Fibroblast of lung (primary cell): Measurements from ENCODE around the gene CAP1.

Experiments used
- EZH2 ChIP-seq: IDR thresholded peaks from 2 replicates; pipeline ENCODE4 v1.5.1; 2012; ENCODE audit warnings: low read length, control low read depth, mild to moderate bottlenecking; ENCODE audit errors: missing control alignments
- TF ChIP-seq, protein P1 (sequence below), 2 donors: IDR thresholded peaks in 1 of 2; conservative IDR thresholded peaks in 1 of 2; 1 replicate in 1 of 2; 2 replicates in 1 of 2; pipeline ENCODE4 v1.5.1; 2011 to 2012; ENCODE audit warnings: low read length in 2 of 2, control low read depth in 1 of 2, inconsistent platforms in 1 of 2, low read depth in 1 of 2, mild to moderate bottlenecking in 1 of 2

DNA sequence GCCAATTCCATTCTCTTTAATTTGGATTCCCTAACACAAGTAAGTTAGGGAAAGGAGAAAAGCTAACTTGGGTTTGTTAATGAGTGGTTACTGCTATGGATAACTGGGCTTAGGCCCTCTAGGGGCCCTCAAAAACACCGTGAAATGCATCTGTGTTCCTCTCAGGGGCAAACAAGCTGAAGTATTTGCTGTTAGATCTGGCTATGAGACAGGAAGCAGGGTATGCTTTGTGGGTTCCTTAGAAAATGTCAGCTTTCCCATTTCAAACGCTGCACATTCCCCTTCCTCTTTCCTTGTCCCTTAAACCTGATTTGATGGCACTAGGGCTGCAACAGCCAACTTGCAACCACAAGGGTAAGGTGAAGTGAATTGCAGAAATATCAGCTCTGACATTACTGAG lies 5.7 kb upstream of the CAP1 start:
- TF ChIP-seq, protein P1, sequence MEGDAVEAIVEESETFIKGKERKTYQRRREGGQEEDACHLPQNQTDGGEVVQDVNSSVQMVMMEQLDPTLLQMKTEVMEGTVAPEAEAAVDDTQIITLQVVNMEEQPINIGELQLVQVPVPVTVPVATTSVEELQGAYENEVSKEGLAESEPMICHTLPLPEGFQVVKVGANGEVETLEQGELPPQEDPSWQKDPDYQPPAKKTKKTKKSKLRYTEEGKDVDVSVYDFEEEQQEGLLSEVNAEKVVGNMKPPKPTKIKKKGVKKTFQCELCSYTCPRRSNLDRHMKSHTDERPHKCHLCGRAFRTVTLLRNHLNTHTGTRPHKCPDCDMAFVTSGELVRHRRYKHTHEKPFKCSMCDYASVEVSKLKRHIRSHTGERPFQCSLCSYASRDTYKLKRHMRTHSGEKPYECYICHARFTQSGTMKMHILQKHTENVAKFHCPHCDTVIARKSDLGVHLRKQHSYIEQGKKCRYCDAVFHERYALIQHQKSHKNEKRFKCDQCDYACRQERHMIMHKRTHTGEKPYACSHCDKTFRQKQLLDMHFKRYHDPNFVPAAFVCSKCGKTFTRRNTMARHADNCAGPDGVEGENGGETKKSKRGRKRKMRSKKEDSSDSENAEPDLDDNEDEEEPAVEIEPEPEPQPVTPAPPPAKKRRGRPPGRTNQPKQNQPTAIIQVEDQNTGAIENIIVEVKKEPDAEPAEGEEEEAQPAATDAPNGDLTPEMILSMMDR (conservative IDR thresholded peaks at IDR 0.05 in 1 of 2, IDR thresholded peaks at IDR 0.05 in 1 of 2; ENCODE audit: low read depth in 1 of 2, low read length in 2 of 2): no peak
- no peak for TF ChIP-seq EZH2
